NB4 (cell line): ENCODE data around the gene ZNF598.
A peak's percentile ranks its signal among the peaks of the same experiment; 100 is the strongest.

Source experiments
- DNase-seq: peaks from one replicate; pipeline ENCODE4 v3.0.0; 2010; ENCODE audit warnings: low read depth
- H3K4me3 ChIP-seq: one replicate; pipeline ENCODE4 v1.5.1; 2011; ENCODE audit warnings: mild to moderate bottlenecking, low read depth, low read length, moderate library complexity
- MYC ChIP-seq: IDR thresholded peaks from 2 replicates; pipeline ENCODE4 v1.6.1; 2011; ENCODE audit warnings: low read depth, low read length
- POLR2A ChIP-seq: IDR thresholded peaks from 2 replicates; pipeline ENCODE4 v1.6.1; 2011; ENCODE audit warnings: mild to moderate bottlenecking; ENCODE audit not compliant: insufficient read length; ENCODE audit errors: extremely low read depth
- TF ChIP-seq, protein P1 (sequence below): IDR thresholded peaks from one replicate; pipeline ENCODE4 v1.5.1; 2012; ENCODE audit warnings: low read depth, low read length
- TF ChIP-seq, protein P2 (sequence below): IDR thresholded peaks from 2 replicates; pipeline ENCODE4 v1.6.1; 2011; ENCODE audit warnings: low read depth, low read length

ZNF598 gene

DNA sequence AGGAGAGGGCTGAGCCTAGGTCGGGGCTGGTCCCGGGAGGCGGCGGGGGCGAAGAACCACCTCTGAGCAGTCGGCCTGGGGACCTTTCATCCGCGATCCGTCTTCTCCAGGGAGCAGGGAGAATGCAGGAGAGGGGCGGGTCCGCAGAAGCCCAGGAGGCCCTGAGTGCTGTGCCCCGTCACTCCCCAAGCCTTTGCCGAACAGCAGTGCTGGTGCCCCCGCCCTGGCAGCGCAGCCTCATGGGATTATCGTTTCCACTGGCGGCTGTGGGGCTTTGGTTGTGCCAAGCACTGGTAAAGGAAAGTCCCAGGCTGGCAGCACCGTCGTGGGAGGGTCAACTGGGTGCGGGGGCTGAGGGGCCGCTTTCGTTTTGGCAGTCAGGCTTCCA, 37.1 kb downstream of the ZNF598 start:
- peak; percentile 45 for DNase-seq
- TF ChIP-seq, protein P1, sequence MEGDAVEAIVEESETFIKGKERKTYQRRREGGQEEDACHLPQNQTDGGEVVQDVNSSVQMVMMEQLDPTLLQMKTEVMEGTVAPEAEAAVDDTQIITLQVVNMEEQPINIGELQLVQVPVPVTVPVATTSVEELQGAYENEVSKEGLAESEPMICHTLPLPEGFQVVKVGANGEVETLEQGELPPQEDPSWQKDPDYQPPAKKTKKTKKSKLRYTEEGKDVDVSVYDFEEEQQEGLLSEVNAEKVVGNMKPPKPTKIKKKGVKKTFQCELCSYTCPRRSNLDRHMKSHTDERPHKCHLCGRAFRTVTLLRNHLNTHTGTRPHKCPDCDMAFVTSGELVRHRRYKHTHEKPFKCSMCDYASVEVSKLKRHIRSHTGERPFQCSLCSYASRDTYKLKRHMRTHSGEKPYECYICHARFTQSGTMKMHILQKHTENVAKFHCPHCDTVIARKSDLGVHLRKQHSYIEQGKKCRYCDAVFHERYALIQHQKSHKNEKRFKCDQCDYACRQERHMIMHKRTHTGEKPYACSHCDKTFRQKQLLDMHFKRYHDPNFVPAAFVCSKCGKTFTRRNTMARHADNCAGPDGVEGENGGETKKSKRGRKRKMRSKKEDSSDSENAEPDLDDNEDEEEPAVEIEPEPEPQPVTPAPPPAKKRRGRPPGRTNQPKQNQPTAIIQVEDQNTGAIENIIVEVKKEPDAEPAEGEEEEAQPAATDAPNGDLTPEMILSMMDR: no peak
- TF ChIP-seq POLR2A (no peak), MYC (no peak)
- TF ChIP-seq, protein P2, sequence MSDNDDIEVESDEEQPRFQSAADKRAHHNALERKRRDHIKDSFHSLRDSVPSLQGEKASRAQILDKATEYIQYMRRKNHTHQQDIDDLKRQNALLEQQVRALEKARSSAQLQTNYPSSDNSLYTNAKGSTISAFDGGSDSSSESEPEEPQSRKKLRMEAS: no peak
- H3K4me3 ChIP-seq: peak overlapping the region; percentile 79

DNA sequence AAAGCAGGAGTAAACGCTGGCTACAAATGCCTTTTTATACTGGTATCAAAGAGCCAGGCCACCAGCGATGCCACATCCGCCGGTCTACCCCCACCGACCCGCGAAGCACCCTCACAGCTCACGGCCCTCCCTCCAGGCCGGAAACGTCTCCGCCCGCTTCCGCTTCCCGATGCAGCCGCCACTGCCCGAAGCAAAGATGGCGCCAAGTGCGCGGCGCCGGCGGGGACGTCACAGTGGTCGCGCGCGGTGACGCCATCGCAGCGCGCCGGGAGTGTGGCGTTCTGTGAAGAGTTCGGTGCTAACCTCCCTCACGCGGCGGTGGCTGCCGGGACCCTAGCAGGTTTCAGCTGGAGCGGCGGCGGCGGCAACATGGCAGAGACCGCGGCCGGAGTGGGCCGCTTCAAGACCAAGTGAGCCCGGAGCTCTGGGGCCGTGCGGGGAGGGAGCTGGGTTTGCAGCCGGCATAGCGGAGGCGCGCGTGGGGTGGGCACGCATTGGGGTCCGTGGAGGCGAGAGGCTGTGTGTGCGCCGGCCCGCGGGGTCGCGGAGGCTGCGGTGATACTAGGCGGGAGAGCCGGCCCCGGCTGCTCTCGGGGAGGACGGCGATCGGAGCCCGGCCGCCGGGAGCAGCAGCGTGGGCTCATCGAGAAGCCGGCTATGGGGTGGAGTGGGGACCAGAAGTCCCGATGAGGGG, 37.7 kb downstream of the ZNF598 start, which contains the start of gene TBL3:
Gene TBL3 (plus strand): TSS at position 258 of the 694 bp plus-strand sequence. CDS start 112 bp downstream, at position 370.
- TF ChIP-seq, protein P2: peak; percentile 67
- TF ChIP-seq MYC (peak; percentile 84), POLR2A (peak; percentile 94)
- TF ChIP-seq, protein P1: no peak
- peak; percentile 97 for DNase-seq
- peak within 1 kb of the TSS; percentile 79 for H3K4me3 ChIP-seq

DNA sequence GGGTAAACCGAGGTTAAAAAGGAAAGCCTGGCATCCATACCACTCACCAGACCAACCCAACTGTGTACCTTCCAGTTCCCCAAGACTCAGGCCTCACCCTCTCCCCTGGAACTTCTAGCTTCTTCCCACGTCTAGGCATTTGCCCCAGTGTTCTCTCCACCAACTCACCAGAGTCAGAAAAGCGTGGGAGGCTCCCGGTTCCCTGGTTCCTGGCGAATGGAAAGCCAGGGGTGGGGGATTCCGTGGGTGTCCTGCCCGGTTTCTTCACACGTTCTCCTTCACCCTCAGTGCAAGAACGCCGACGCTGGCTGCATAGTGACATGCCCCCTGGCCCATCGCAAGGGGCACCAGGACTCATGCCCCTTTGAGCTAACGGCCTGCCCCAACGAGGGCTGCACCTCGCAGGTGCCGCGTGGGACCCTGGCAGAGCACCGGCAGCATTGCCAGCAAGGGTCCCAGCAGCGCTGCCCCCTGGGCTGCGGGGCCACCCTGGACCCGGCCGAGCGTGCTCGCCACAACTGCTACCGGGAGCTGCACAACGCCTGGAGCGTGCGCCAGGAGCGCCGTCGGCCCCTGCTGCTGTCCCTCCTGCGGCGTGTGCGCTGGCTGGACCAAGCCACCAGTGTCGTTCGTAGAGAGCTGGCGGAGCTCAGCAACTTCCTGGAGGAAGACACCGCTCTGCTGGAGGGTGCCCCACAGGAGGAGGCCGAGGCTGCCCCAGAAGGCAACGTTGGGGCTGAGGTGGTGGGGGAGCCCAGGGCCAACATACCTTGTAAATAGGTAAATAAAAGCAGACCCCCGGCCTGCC, 41.3 kb downstream of the ZNF598 start:
- no peak for DNase-seq
- TF ChIP-seq POLR2A (no peak), MYC (no peak)
- TF ChIP-seq, protein P2: no peak
- TF ChIP-seq, protein P1: no peak
- no peak overlapping the region for H3K4me3 ChIP-seq

DNA sequence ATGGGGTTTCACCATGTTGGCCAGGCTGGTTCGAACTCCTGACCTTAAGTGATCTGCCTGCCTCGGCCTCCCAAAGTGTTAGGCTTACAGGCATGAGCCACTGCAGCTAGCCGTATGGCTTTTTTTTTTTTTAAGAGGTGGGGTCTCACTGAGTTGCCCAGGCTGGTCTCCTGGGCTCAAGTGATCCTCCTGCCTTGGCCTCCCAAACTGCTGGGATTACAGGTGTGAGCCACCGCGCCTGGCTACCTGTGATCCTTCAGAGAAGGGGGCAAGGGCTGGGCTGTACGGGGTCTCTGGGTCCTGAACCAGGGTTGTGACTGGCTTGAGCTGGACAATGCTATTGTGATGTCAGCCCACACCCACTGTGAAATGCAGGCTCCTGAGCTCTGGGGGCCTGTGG, 43.2 kb downstream of the ZNF598 start, which contains the start of gene RNF151:
Gene RNF151 (plus strand): TSS at position 397 of the 400 bp plus-strand sequence. CDS start 26 bp downstream, outside the sequence.
- H3K4me3 ChIP-seq: peak within 1 kb of the TSS; percentile 97
- TF ChIP-seq POLR2A: no peak
- no peak for TF ChIP-seq MYC
- TF ChIP-seq, protein P2: no peak
- TF ChIP-seq, protein P1: no peak
- DNase-seq: no peak

DNA sequence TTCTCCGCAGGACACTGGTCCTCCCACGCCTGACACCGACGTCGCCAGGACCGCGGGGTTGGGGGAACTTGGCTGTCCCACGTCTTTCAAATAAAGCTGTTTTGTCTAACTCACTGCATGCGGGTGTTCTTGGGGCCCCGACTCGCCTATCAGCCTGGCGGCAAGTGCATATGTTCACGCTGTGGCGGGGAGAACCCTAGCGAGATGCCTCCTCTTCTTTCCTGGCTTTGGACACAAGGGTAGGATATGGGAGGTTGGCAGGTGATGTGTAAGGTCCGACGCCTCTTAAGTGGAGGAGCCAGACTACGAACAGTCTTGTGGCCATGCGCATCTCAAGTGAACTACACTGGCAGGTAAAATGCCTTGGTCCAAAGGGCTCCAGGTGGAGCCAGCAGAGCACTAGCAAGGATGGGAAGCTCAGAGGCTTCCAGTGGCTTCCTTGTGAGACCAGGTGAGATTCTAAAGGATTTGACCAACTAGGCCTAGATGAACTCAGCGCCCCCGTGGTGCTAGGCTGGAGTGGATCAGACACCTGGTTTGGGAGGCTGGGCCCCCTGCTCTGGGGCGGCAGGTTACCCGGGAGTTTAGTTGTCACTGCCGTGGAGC, 44.1 kb downstream of the ZNF598 start:
- H3K4me3 ChIP-seq: peak overlapping the region; percentile 97
- TF ChIP-seq, protein P1: no peak
- TF ChIP-seq, protein P2: no peak
- TF ChIP-seq MYC (no peak), POLR2A (no peak)
- no peak for DNase-seq
